A549 (cell line): ENCODE results near the gene TCP11L2. TPM values are rescaled to one million over a fixed set of nuclear protein-coding genes. Genes with fewer than 3 reads are reported as not detected.

Experiments
- CBX2 ChIP-seq: fragments of 200-600 bp; sonication (generic); IDR thresholded peaks from 2 replicates; pipeline ENCODE4 v1.6.1; 2016; ENCODE audit warnings: low read depth, mild to moderate bottlenecking, borderline replicate concordance
- CEBPB ChIP-seq, 2 experiments: fragments of >200 bp in 1 of 2; sonication (Bioruptor Twin) in 1 of 2; formaldehyde crosslinking in 1 of 2; IDR thresholded peaks; 2 replicates each; pipeline ENCODE4 v1.6.1; 2012 to 2016
- CHD4 ChIP-seq: fragments of 200-600 bp; sonication (generic); IDR thresholded peaks from 2 replicates; pipeline ENCODE4 v1.6.1; 2016; ENCODE audit warnings: antibody characterized with exemption, mild to moderate bottlenecking, borderline replicate concordance
- EHF ChIP-seq: fragments of 250-450 bp; sonication (Bioruptor Pico); IDR thresholded peaks from 2 replicates; pipeline ENCODE4 v1.5.0; 2020; ENCODE audit warnings: mild to moderate bottlenecking
- EHMT2 ChIP-seq: fragments of 200-600 bp; sonication (generic); IDR thresholded peaks from 2 replicates; pipeline ENCODE4 v1.6.1; 2016; ENCODE audit warnings: antibody characterized with exemption, low read depth, mild to moderate bottlenecking, moderate library complexity
- FOSL2 ChIP-seq, 2 experiments: fragments of 450-650 bp in 1 of 2; fragments of >200 bp in 1 of 2; sonication (Bioruptor Twin) in 1 of 2; formaldehyde crosslinking; IDR thresholded peaks; 2 replicates each; pipeline versions ENCODE4 v1.5.0 to v1.6.1; 2016 to 2020; ENCODE audit warnings: mild to moderate bottlenecking in 1 of 2, moderate library complexity in 1 of 2
- HEYL ChIP-seq: fragments of 250-450 bp; sonication (Bioruptor Pico); IDR thresholded peaks from 2 replicates; pipeline ENCODE4 v1.8.0; 2021; ENCODE audit warnings: mild to moderate bottlenecking, moderate library complexity
- HOXA7 ChIP-seq: fragments of 250-450 bp; sonication (Bioruptor Pico); IDR thresholded peaks from 2 replicates; pipeline ENCODE4 v1.5.0; 2020; ENCODE audit warnings: mild to moderate bottlenecking, moderate library complexity
- JUN ChIP-seq, 2 experiments: fragments of >200 bp; sonication (Bioruptor Twin); formaldehyde crosslinking; IDR thresholded peaks; 2 replicates in 1 of 2; 3 replicates in 1 of 2; pipeline ENCODE4 v1.6.1; 2016 to 2017
- JUNB ChIP-seq: fragments of >200 bp; sonication (Bioruptor Twin); formaldehyde crosslinking; IDR thresholded peaks from 2 replicates; pipeline ENCODE4 v1.6.1; 2016
- MAFK ChIP-seq: fragments of 450-650 bp; IDR thresholded peaks from 2 replicates; pipeline ENCODE4 v1.6.1; 2014; ENCODE audit not compliant: partially characterized antibody
- MAZ ChIP-seq: fragments of 150-350 bp; IDR thresholded peaks from 2 replicates; pipeline ENCODE4 v1.6.1; 2014; ENCODE audit warnings: antibody characterized with exemption, low read depth, low read length, borderline replicate concordance
- MYC ChIP-seq: IDR thresholded peaks from 2 replicates; pipeline ENCODE4 v1.6.1; 2012; ENCODE audit warnings: mild to moderate bottlenecking, inconsistent platforms, low read length, improper control_type of control experiment, borderline replicate concordance
- NPAS2 ChIP-seq: fragments of 250-450 bp; sonication (Bioruptor Pico); IDR thresholded peaks from 2 replicates; pipeline ENCODE4 v1.8.0; 2022; ENCODE audit warnings: mild to moderate bottlenecking, moderate library complexity, borderline replicate concordance
- NR3C1 ChIP-seq: fragments of >200 bp; sonication (Bioruptor Twin); formaldehyde crosslinking; IDR thresholded peaks from 3 replicates; pipeline ENCODE4 v1.6.1; 2017
- PHF8 ChIP-seq: fragments of 200-600 bp; sonication (generic); IDR thresholded peaks from 2 replicates; pipeline ENCODE4 v1.6.1; 2016; ENCODE audit warnings: low read depth, mild to moderate bottlenecking, antibody characterized with exemption, moderate library complexity, borderline replicate concordance
- POLR2A ChIP-seq: IDR thresholded peaks from 2 replicates; pipeline ENCODE4 v1.6.1; 2012; ENCODE audit warnings: mild to moderate bottlenecking, low read length
- POLR2AphosphoS2 ChIP-seq: conservative IDR thresholded peaks from 2 replicates; pipeline ENCODE4 v1.6.1; 2012; ENCODE audit warnings: low read length, improper control_type of control experiment, inconsistent platforms
- RAD21 ChIP-seq, 2 experiments: fragments of >200 bp in 1 of 2; sonication (Bioruptor Twin) in 1 of 2; formaldehyde crosslinking in 1 of 2; IDR thresholded peaks in 1 of 2; conservative IDR thresholded peaks in 1 of 2; 2 replicates in 1 of 2; 3 replicates in 1 of 2; pipeline ENCODE4 v1.6.1; 2012 to 2018; ENCODE audit warnings: inconsistent platforms in 1 of 2
- RARB ChIP-seq: fragments of 250-450 bp; sonication (Bioruptor Pico); IDR thresholded peaks from 2 replicates; pipeline ENCODE4 v1.8.0; 2021; ENCODE audit warnings: mild to moderate bottlenecking, moderate library complexity
- RCOR1 ChIP-seq: fragments of 150-350 bp; IDR thresholded peaks from 2 replicates; pipeline ENCODE4 v1.6.1; 2014; ENCODE audit warnings: antibody characterized with exemption, low read length, low read depth
- ZC3H11A ChIP-seq: fragments of 450-650 bp; IDR thresholded peaks from 2 replicates; pipeline ENCODE4 v1.6.1; 2014; ENCODE audit warnings: antibody characterized with exemption, mild to moderate bottlenecking
- ZFP36 ChIP-seq: fragments of 450-650 bp; IDR thresholded peaks from 2 replicates; pipeline ENCODE4 v1.6.1; 2014; ENCODE audit warnings: borderline replicate concordance; ENCODE audit not compliant: partially characterized antibody
- polyA plus RNA-seq, 4 experiments: library from polyadenylated mRNA; depleted of rRNA in 3 of 4; stranded (reverse); fragments of >200 nt; fragmentation: RNase III in 1 of 4; extraction: RNeasy Plus Mini Kit Qiagen cat#74134 plus additional on column Dnase treatment in 1 of 4; gene quantifications; 2 replicates in 3 of 4; 3 replicates in 1 of 4; pipeline ENCODE4 v1.2.3, GENCODE V29; 2011 to 2017
- TF ChIP-seq, protein P1 (sequence below): fragments of 200-600 bp; sonication (generic); IDR thresholded peaks from 2 replicates; pipeline ENCODE4 v1.6.1; 2016; ENCODE audit warnings: antibody characterized with exemption, mild to moderate bottlenecking, moderate library complexity
- TF ChIP-seq, protein P2 (sequence below): fragments of >200 bp; sonication (Bioruptor Twin); formaldehyde crosslinking; IDR thresholded peaks from 2 replicates; pipeline ENCODE4 v1.6.1; 2016
- TF ChIP-seq, protein P3 (sequence below): fragments of >200 bp; sonication (Bioruptor Twin); formaldehyde crosslinking; IDR thresholded peaks from 3 replicates; pipeline ENCODE4 v1.5.1; 2016
- TF ChIP-seq, protein P4 (sequence below): IDR thresholded peaks from 2 replicates; pipeline ENCODE4 v1.6.1; 2012; ENCODE audit warnings: low read depth, borderline replicate concordance
- TF ChIP-seq, protein P5 (sequence below): IDR thresholded peaks from 2 replicates; pipeline ENCODE4 v1.6.1; 2012
- TF ChIP-seq, protein P6 (sequence below): fragments of >200 bp; sonication (Bioruptor Twin); formaldehyde crosslinking; IDR thresholded peaks from 3 replicates; pipeline ENCODE4 v1.6.1; 2016
- TF ChIP-seq, protein P7 (sequence below): fragments of 250-450 bp; sonication (Bioruptor Pico); IDR thresholded peaks from 2 replicates; pipeline ENCODE4 v1.5.0; 2021; ENCODE audit warnings: mild to moderate bottlenecking, moderate library complexity, borderline replicate concordance
- TF ChIP-seq, protein P8 (sequence below): IDR thresholded peaks from 2 replicates; pipeline ENCODE4 v1.6.1; 2012

The TCP11L2 gene
- polyA plus RNA-seq, 2 of the 4 experiments (the other 2 are of a cell fraction) = 4.1 to 16.6 TPM

DNA sequence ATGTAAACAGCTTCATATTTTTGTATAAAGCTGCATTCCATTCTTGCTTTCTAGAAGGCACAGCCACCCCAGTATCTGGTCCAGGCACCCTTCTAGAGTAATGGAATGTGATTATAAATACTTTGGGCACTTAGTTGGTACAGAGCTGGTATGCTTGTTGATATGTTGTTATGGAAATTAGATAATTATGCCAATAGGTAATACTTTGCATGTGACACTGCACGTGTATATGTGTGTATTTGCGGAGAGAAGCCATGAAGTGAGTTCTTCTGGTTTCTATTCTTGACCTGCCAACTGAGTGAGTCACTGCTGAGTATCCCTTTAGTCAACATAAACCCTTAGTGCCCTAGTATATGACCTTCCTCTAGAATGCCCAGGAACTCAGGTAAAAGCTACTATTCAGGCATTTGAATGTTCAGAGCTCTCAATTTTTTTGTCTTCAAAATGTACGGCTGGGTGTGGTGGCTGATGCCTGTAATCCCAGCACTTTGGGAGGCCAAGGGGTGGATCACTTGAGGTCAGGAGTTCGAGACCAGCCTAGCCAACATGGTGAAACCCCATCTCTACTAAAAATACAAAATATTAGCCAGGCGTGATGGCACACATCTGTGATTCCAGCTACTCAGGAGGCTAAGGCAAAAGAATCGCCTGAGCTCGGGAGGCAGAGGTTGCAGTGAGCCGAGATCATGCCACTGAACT is 6.2 kb upstream of the TCP11L2 start (continued):
- TF ChIP-seq, protein P1, sequence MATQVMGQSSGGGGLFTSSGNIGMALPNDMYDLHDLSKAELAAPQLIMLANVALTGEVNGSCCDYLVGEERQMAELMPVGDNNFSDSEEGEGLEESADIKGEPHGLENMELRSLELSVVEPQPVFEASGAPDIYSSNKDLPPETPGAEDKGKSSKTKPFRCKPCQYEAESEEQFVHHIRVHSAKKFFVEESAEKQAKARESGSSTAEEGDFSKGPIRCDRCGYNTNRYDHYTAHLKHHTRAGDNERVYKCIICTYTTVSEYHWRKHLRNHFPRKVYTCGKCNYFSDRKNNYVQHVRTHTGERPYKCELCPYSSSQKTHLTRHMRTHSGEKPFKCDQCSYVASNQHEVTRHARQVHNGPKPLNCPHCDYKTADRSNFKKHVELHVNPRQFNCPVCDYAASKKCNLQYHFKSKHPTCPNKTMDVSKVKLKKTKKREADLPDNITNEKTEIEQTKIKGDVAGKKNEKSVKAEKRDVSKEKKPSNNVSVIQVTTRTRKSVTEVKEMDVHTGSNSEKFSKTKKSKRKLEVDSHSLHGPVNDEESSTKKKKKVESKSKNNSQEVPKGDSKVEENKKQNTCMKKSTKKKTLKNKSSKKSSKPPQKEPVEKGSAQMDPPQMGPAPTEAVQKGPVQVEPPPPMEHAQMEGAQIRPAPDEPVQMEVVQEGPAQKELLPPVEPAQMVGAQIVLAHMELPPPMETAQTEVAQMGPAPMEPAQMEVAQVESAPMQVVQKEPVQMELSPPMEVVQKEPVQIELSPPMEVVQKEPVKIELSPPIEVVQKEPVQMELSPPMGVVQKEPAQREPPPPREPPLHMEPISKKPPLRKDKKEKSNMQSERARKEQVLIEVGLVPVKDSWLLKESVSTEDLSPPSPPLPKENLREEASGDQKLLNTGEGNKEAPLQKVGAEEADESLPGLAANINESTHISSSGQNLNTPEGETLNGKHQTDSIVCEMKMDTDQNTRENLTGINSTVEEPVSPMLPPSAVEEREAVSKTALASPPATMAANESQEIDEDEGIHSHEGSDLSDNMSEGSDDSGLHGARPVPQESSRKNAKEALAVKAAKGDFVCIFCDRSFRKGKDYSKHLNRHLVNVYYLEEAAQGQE = no peak
- TF ChIP-seq MAFK (peak; percentile 38), JUN (IDR thresholded peaks at IDR 0.05) (no peak), EHMT2 (no peak), RAD21 (conservative IDR thresholded peaks at IDR 0.05 in 1 of 2, IDR thresholded peaks at IDR 0.05 in 1 of 2) (no peak), CBX2 (no peak), ZFP36 (no peak), CEBPB (IDR thresholded peaks at IDR 0.05) (no peak), POLR2A (no peak), CHD4 (no peak), HEYL (CRISPR knock-in tag) (no peak), JUNB (peak; percentile 43; the same call in 1 of the 2 replicates), NR3C1 (no peak), ZC3H11A (no peak), RCOR1 (no peak), NPAS2 (CRISPR knock-in tag) (peak; percentile 32; the same call in 1 of the 2 replicates), MYC (no peak), MAZ (no peak), HOXA7 (CRISPR knock-in tag) (no peak), POLR2AphosphoS2 (no peak), FOSL2 (IDR thresholded peaks at IDR 0.05) (peak; percentile 65), FOSL2 (CRISPR knock-in tag; IDR thresholded peaks at IDR 0.05) (peak; percentile 80), RARB (CRISPR knock-in tag) (no peak), PHF8 (no peak), EHF (CRISPR knock-in tag) (no peak)
- TF ChIP-seq, protein P2, sequence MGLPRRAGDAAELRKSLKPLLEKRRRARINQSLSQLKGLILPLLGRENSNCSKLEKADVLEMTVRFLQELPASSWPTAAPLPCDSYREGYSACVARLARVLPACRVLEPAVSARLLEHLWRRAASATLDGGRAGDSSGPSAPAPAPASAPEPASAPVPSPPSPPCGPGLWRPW = no peak
- TF ChIP-seq, protein P3, sequence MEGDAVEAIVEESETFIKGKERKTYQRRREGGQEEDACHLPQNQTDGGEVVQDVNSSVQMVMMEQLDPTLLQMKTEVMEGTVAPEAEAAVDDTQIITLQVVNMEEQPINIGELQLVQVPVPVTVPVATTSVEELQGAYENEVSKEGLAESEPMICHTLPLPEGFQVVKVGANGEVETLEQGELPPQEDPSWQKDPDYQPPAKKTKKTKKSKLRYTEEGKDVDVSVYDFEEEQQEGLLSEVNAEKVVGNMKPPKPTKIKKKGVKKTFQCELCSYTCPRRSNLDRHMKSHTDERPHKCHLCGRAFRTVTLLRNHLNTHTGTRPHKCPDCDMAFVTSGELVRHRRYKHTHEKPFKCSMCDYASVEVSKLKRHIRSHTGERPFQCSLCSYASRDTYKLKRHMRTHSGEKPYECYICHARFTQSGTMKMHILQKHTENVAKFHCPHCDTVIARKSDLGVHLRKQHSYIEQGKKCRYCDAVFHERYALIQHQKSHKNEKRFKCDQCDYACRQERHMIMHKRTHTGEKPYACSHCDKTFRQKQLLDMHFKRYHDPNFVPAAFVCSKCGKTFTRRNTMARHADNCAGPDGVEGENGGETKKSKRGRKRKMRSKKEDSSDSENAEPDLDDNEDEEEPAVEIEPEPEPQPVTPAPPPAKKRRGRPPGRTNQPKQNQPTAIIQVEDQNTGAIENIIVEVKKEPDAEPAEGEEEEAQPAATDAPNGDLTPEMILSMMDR = no peak
- TF ChIP-seq, protein P4, sequence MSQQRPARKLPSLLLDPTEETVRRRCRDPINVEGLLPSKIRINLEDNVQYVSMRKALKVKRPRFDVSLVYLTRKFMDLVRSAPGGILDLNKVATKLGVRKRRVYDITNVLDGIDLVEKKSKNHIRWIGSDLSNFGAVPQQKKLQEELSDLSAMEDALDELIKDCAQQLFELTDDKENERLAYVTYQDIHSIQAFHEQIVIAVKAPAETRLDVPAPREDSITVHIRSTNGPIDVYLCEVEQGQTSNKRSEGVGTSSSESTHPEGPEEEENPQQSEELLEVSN = no peak
- TF ChIP-seq, protein P5, sequence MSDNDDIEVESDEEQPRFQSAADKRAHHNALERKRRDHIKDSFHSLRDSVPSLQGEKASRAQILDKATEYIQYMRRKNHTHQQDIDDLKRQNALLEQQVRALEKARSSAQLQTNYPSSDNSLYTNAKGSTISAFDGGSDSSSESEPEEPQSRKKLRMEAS = peak; percentile 41; the same call in 1 of the 2 replicates
- TF ChIP-seq, protein P6, sequence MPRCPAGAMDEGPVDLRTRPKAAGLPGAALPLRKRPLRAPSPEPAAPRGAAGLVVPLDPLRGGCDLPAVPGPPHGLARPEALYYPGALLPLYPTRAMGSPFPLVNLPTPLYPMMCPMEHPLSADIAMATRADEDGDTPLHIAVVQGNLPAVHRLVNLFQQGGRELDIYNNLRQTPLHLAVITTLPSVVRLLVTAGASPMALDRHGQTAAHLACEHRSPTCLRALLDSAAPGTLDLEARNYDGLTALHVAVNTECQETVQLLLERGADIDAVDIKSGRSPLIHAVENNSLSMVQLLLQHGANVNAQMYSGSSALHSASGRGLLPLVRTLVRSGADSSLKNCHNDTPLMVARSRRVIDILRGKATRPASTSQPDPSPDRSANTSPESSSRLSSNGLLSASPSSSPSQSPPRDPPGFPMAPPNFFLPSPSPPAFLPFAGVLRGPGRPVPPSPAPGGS = no peak
- TF ChIP-seq, protein P7, sequence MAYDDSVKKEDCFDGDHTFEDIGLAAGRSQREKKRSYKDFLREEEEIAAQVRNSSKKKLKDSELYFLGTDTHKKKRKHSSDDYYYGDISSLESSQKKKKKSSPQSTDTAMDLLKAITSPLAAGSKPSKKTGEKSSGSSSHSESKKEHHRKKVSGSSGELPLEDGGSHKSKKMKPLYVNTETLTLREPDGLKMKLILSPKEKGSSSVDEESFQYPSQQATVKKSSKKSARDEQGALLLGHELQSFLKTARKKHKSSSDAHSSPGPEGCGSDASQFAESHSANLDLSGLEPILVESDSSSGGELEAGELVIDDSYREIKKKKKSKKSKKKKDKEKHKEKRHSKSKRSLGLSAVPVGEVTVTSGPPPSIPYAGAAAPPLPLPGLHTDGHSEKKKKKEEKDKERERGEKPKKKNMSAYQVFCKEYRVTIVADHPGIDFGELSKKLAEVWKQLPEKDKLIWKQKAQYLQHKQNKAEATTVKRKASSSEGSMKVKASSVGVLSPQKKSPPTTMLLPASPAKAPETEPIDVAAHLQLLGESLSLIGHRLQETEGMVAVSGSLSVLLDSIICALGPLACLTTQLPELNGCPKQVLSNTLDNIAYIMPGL = no peak
- TF ChIP-seq, protein P8, sequence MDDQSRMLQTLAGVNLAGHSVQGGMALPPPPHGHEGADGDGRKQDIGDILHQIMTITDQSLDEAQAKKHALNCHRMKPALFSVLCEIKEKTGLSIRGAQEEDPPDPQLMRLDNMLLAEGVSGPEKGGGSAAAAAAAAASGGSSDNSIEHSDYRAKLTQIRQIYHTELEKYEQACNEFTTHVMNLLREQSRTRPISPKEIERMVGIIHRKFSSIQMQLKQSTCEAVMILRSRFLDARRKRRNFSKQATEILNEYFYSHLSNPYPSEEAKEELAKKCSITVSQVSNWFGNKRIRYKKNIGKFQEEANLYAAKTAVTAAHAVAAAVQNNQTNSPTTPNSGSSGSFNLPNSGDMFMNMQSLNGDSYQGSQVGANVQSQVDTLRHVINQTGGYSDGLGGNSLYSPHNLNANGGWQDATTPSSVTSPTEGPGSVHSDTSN = no peak
